ENCODE results near the gene FCGBP. TPM values are rescaled to one million over a fixed set of nuclear protein-coding genes. Genes with fewer than 3 reads are reported as not detected.
"Not testable (repeated sequence)": the region's sequence is repeated elsewhere in the genome, so short reads cannot be mapped to it uniquely, and the experiment has no call there.

FCGBP gene
- total RNA-seq, 5 donors from 2014 or later (not counting 1 experiment from before 2014, with no cell fraction given), result 12.6 to 88.0 (median 43.3) TPM

DNA sequence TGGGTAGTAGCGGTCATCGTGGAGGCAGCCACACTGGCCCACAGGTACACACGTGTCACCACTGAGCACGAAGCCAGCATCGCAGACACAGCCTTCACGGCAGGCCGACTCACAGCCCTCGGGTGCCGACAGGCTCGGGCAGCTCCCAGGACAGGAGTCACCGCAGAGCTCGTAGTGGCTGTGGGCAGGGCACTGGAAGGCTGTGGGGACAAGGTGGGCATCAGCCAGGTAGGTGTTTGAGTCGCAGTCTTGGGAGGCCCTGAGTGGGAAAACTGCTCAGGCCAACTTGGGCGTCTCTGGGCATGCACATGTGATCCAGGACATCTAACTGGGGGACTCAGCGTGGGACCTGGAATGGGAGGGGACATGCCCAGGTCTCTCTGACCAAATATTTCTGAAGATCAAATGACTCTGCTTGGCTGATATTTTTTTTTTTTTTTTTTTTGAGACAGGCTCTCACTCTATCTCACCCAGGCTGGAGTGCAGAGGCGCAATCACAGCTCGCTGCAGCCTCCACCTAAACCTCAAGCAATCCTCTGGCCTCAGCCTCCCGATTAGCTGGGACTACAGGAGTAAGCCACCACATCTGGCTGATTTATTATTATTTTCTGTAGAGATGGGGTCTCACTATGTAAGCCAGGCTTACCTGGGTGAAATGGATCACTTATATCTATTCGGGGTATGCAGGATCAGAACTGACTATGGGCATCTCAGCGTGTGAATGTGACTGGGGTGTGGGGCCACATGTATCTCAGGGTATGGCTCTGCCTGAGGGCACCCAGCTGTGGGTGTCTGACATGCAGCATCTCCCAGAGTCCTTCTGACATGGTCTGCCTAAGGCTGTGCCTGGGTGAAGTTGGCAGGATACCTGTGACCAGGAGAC lies 44.3 kb downstream of the FCGBP start:
- H3K36me3 Mint-ChIP-seq; H3K4me3 ChIP-seq (ENCODE audit: control insufficient read depth in 1 of 2, extremely low read depth in 1 of 2, low read length in 1 of 2); ATAC-seq (replicated peaks in 1 of 4); H3K27ac ChIP-seq (ENCODE audit: low read length); H3K4me3 Mint-ChIP-seq; H3K27me3 ChIP-seq (replicated peaks in 1 of 2; ENCODE audit: control insufficient read depth in 2 of 2, extremely low read depth in 1 of 2, insufficient read depth in 2 of 2, low read length in 1 of 2); DNase-seq; H3K9me3 Mint-ChIP-seq; H3K27ac Mint-ChIP-seq; CTCF ChIA-PET; POLR2A ChIA-PET; H3K9me3 ChIP-seq; H3K27me3 Mint-ChIP-seq: not testable (repeated sequence)
- peaks cover 0 to 14% of the 10 kb centered on the region in 2 experiments for H3K4me1 ChIP-seq (ENCODE audit: control insufficient read depth in 1 of 2, extremely low read depth in 1 of 2, insufficient read depth in 2 of 2, low read length in 2 of 2)
- peaks cover 12 to 15% of the 10 kb centered on the region in 2 donors for H3K36me3 ChIP-seq (ENCODE audit: control insufficient read depth in 2 of 2, extremely low read depth in 1 of 2, insufficient read depth in 1 of 2, low read length in 1 of 2)
- peaks cover 3 to 19% (median 13%) of the 10 kb centered on the region in 3 donors for H3K4me1 Mint-ChIP-seq
- 91% methylated on average over 15 of the region's 20 CpGs for WGBS (ENCODE audit: insufficient coverage)

DNA sequence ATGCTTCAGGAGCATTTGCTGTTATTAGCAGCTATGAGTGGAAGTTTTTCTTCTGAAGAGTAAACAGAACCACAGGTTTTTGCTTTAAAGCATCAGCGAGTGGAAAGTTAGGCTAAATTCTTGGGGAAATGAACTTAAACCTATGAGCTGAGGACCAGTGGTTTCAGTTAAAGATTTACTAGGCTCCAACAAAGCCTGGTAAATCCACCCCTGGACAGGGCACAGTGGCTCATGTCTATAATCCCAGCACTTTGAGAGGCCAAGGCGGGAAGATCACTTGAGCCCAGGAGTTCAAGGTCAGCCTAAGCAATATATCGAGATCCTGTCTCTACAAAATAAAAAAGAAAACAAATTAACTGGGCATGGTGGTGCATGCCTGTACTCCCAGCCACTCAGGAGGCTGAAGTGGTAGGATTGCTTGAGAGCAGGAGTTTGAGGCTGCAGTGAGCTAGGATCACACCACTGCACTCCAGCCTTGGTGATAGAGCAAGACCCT lies 46.9 kb downstream of the FCGBP start:
- not testable (repeated sequence) for DNase-seq

DNA sequence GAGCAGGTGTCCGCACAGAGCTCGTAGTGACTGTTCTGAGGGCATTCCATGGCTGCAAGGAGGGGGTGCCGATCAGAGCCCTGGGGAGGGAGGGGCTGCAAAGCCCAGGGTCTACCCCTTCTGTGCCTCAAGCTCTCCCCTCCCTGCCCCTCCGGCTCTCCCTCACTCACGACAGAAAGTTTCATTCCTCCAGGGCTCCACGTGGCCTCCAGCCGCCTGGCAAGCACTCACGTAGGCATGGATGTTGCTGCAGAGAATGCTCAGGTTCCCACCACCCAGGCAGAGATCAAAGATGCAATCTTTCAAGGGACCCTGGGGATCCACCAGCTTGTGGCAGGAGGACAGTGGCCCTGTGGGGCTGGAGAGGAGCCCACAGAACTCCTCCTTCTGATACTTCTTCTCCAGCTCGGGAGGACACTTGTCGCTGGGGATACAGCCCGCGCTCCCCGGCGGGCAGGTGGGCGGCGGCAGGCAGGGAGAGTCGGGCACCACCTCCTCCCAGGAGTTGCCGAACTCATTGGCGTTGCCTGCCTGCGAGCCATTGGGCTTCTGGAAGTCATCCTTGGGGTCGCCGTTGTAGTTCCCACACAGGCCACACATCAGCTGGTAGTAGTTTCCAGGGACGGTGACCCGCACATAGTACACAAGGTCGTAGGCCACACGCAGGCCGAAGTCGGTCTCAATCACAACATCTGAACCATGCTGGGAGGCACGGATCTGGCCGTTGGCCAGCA lies 48.4 kb downstream of the FCGBP start:
- CTCF ChIA-PET; H3K9me3 Mint-ChIP-seq; DNase-seq; H3K27me3 ChIP-seq (replicated peaks in 1 of 2; ENCODE audit: control insufficient read depth in 2 of 2, extremely low read depth in 1 of 2, insufficient read depth in 2 of 2, low read length in 1 of 2); H3K4me1 Mint-ChIP-seq; H3K4me1 ChIP-seq (ENCODE audit: control insufficient read depth in 1 of 2, extremely low read depth in 1 of 2, insufficient read depth in 2 of 2, low read length in 2 of 2); H3K27ac Mint-ChIP-seq; H3K36me3 Mint-ChIP-seq; H3K9me3 ChIP-seq; ATAC-seq (replicated peaks in 1 of 4); H3K4me3 Mint-ChIP-seq; H3K27ac ChIP-seq (ENCODE audit: low read length); POLR2A ChIA-PET; H3K4me3 ChIP-seq (ENCODE audit: control insufficient read depth in 1 of 2, extremely low read depth in 1 of 2, low read length in 1 of 2); H3K27me3 Mint-ChIP-seq: not testable (repeated sequence)
- H3K36me3 ChIP-seq (ENCODE audit: control insufficient read depth in 2 of 2, extremely low read depth in 1 of 2, insufficient read depth in 1 of 2, low read length in 1 of 2), result peaks cover 6 to 12% of the 10 kb centered on the region in 2 donors
- 86% methylated on average over 7 of the region's 30 CpGs for WGBS (ENCODE audit: insufficient coverage)

More for the DNA sequence above, 46.9 kb downstream of the FCGBP start:
- H3K27ac ChIP-seq (ENCODE audit: low read length); H3K27ac Mint-ChIP-seq; H3K27me3 Mint-ChIP-seq; H3K4me1 ChIP-seq (ENCODE audit: control insufficient read depth in 1 of 2, extremely low read depth in 1 of 2, insufficient read depth in 2 of 2, low read length in 2 of 2); ATAC-seq (replicated peaks in 1 of 4); H3K4me3 ChIP-seq (ENCODE audit: control insufficient read depth in 1 of 2, extremely low read depth in 1 of 2, low read length in 1 of 2); H3K4me1 Mint-ChIP-seq; H3K36me3 Mint-ChIP-seq; H3K9me3 ChIP-seq; POLR2A ChIA-PET; H3K9me3 Mint-ChIP-seq; H3K4me3 Mint-ChIP-seq; H3K27me3 ChIP-seq (replicated peaks in 1 of 2; ENCODE audit: control insufficient read depth in 2 of 2, extremely low read depth in 1 of 2, insufficient read depth in 2 of 2, low read length in 1 of 2); CTCF ChIA-PET: not testable (repeated sequence)
- no CpG with 5 or more reads among the region's 3 CpGs for WGBS (ENCODE audit: insufficient coverage)
- H3K36me3 ChIP-seq (ENCODE audit: control insufficient read depth in 2 of 2, extremely low read depth in 1 of 2, insufficient read depth in 1 of 2, low read length in 1 of 2), result peaks cover 12 to 15% of the 10 kb centered on the region in 2 donors

DNA sequence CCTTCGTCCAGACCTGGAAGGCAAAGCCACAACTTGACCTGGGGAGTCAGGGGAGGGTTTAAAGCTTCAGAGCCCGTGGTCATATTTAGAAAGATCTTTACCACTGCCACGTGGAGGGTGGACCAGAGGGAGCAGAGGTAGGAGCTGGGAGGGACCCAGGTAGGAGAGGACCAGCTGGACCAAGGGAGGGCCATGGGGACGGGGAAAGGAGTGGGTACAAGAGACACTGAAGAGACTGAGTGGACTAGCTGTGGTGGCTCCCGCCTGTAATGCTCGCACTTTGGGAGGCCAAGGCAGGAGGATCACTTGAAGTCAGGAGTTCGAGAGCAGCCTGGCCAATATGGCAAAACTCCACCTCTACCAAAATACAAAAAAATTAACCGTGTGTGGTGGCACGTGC lies 49.7 kb downstream of the FCGBP start:
- H3K4me1 ChIP-seq (ENCODE audit: control insufficient read depth in 1 of 2, extremely low read depth in 1 of 2, insufficient read depth in 2 of 2, low read length in 2 of 2); H3K27me3 Mint-ChIP-seq; ATAC-seq (replicated peaks in 1 of 4); H3K36me3 ChIP-seq (ENCODE audit: control insufficient read depth in 2 of 2, extremely low read depth in 1 of 2, insufficient read depth in 1 of 2, low read length in 1 of 2); H3K4me3 ChIP-seq (ENCODE audit: control insufficient read depth in 1 of 2, extremely low read depth in 1 of 2, low read length in 1 of 2); H3K4me1 Mint-ChIP-seq; H3K27ac Mint-ChIP-seq; H3K36me3 Mint-ChIP-seq; H3K27ac ChIP-seq (ENCODE audit: low read length); H3K9me3 Mint-ChIP-seq; H3K9me3 ChIP-seq; CTCF ChIA-PET; POLR2A ChIA-PET; DNase-seq; H3K4me3 Mint-ChIP-seq; H3K27me3 ChIP-seq (replicated peaks in 1 of 2; ENCODE audit: control insufficient read depth in 2 of 2, extremely low read depth in 1 of 2, insufficient read depth in 2 of 2, low read length in 1 of 2): not testable (repeated sequence)
- WGBS (ENCODE audit: insufficient coverage), result no CpG with 5 or more reads among the region's 9 CpGs

Other genes with a start within 250 kb of the FCGBP start
- 1 to 10 TPM in 1 of 5 donors, under 1 TPM in 1, not detected in 3; 0.49 to 1.2 TPM for gene LGALS14, start 230.2 kb downstream of the FCGBP start, total RNA-seq
- 1 to 10 TPM in 3 of 5 donors, under 1 TPM in 1, not detected in 1; 0.72 to 2.8 (median 1.4) TPM for gene CLC, start 196.6 kb downstream of the FCGBP start, total RNA-seq
- not detected for gene LEUTX, start 155.8 kb downstream of the FCGBP start, total RNA-seq
- 10 to 100 TPM; 18.9 to 38.4 (median 28.0) TPM for gene DYRK1B, start 100.5 kb downstream of the FCGBP start, total RNA-seq
- 100 to 1,000 TPM; 291 to 348 (median 299) TPM for gene FBL, start 88.3 kb downstream of the FCGBP start, total RNA-seq
- 10 to 100 TPM; 58.5 to 80.0 (median 59.6) TPM for gene PSMC4, start 36.5 kb upstream of the FCGBP start, total RNA-seq
- 10 to 100 TPM in 3 of 5 donors, 1 to 10 TPM in 2; 5.9 to 18.0 (median 12.9) TPM for gene ZNF546, start 62.4 kb upstream of the FCGBP start, total RNA-seq
- gene ZNF780B, start 121.6 kb upstream of the FCGBP start, total RNA-seq, result 10 to 100 TPM; 18.0 to 55.2 (median 49.0) TPM
- 10 to 100 TPM; 18.2 to 43.0 (median 29.0) TPM for gene ZNF780A, start 156.3 kb upstream of the FCGBP start, total RNA-seq

Data from T-cell (primary cell).